Fibroblast of mammary gland (primary cell): ENCODE measurements around the gene ZC3H18.
A peak's percentile ranks its signal among the peaks of the same experiment; 100 is the strongest.

Source experiments
- DNase-seq: peaks from one replicate; pipeline ENCODE4 v3.0.0-alpha.2; 2010; ENCODE audit warnings: low read depth
- H3K4me3 ChIP-seq: 2 replicates; pipeline ENCODE4 v1.5.1; 2011; ENCODE audit warnings: low read depth, mild to moderate bottlenecking, low read length, moderate library complexity; ENCODE audit not compliant: control insufficient read depth
- CTCF ChIP-seq: conservative IDR thresholded peaks from 2 replicates; pipeline ENCODE4 v1.5.1; 2011; ENCODE audit warnings: low read depth, low read length, inconsistent platforms; ENCODE audit not compliant: control insufficient read depth, insufficient read depth

The ZC3H18 gene

GRCh38 chr16:88533381-88533917 is 36.8 kb upstream of the ZC3H18 start:
- peak; percentile 31 for DNase-seq
- TF ChIP-seq CTCF: no peak
- H3K4me3 ChIP-seq: no peak overlapping the region

DNA sequence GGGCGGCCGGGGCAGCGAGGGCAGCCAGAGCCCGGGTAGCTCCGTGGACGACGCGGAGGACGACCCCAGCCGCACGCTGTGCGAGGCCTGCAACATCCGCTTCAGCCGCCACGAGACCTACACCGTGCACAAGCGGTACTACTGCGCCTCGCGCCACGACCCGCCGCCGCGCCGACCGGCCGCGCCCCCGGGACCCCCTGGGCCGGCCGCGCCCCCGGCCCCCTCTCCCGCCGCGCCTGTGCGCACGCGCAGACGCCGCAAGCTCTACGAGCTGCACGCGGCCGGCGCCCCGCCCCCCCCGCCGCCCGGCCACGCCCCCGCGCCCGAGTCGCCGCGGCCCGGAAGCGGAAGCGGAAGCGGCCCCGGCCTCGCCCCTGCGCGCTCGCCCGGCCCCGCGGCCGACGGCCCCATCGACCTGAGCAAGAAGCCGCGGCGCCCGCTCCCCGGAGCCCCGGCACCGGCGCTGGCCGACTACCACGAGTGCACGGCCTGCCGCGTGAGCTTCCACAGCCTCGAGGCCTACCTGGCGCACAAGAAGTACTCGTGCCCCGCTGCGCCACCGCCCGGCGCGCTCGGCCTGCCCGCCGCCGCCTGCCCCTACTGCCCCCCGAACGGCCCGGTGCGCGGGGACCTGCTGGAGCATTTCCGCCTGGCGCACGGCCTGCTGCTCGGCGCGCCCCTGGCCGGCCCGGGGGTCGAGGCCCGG is 36.1 kb upstream of the ZC3H18 start:
- no peak for TF ChIP-seq CTCF
- peak; percentile 38 for DNase-seq
- H3K4me3 ChIP-seq: peak overlapping the region; percentile 32

DNA sequence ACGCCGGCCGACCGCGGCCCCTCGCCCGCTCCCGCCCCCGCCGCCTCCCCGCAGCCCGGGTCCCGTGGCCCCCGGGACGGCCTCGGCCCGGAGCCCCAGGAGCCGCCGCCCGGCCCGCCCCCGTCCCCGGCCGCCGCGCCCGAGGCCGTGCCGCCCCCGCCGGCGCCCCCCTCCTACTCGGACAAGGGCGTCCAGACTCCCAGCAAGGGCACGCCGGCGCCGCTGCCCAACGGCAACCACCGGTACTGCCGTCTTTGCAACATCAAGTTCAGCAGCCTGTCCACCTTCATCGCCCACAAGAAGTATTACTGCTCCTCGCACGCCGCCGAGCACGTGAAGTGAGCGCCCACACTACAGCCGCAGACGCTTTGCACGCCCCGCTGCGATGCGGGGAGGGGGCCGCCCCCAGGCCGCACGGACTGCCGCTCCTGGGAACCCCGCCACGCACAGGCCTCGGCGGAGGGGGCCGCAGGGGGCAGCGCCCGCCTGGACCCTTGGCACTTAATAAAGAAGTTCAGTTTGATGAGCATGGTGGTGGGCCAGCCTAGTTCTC is 35.5 kb upstream of the ZC3H18 start:
- no peak overlapping the region for H3K4me3 ChIP-seq
- peak; percentile 37 for DNase-seq

DNA sequence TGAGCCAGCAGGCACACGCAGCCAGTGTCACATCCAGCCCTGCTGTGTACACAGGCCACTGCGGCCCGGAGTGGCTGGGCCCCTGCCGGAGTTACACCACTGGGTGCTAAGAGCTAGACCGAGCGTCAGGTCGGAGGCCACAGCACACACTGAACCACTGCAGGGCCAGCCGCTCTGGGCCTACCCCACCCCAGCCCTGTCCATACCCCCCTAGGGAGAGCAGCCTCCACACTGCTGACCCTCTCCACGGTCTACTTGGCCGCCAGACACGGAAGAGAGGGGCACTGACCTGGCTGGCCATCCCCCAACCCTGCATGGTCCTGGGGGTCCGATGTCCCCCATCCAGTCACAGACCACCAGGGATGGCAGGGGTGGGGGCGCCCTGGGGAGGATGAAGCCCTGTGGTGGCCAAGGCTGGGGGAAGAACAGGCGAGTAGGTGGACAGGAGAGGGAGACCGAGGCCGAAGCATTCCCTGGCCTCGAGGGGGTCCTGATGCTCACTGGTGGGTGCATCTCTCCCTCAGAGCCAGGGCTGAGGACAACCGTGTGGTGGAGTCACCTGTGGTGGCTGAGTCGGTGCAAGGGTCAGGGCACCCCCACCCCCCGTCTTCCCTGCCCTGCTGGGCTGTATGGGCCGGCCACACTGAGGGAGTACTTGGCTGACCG is 34.9 kb upstream of the ZC3H18 start:
- no peak overlapping the region for H3K4me3 ChIP-seq
- no peak for TF ChIP-seq CTCF
- DNase-seq: no peak

More for the DNA sequence above, 35.5 kb upstream of the ZC3H18 start:
- no peak for TF ChIP-seq CTCF

- H3K4me3 ChIP-seq: no peak overlapping the region
- no peak for DNase-seq
These were observed 34.4 kb upstream of the ZC3H18 start for GRCh38 chr16:88535857-88536222.

GRCh38 chr16:88536510-88536909 is 33.7 kb upstream of the ZC3H18 start:
- no peak overlapping the region for H3K4me3 ChIP-seq
- DNase-seq: no peak
- no peak for TF ChIP-seq CTCF

More at GRCh38 chr16:88535857-88536222, 34.4 kb upstream of the ZC3H18 start:
- no peak for TF ChIP-seq CTCF
